ENCODE data around the gene EZR. TPM values are rescaled to one million over a fixed set of nuclear protein-coding genes. Genes with fewer than 3 reads are reported as not detected.

The EZR gene
- total RNA-seq, 1 donor: 89.4 TPM

GRCh38 chr6:158813032-158813431, 6.1 kb downstream of the EZR start:
- H3K27ac ChIP-seq (ENCODE audit: low read depth, low read length): no peak overlapping the region
- peaks cover 7% of the 10 kb centered on the region for H3K36me3 ChIP-seq (ENCODE audit: insufficient read depth, low read length)
- peaks cover 40% of the 10 kb centered on the region for H3K4me1 ChIP-seq (ENCODE audit: insufficient read depth, low read length)

GRCh38 chr6:158812611-158813010, 6.6 kb downstream of the EZR start:
- DNase-seq (ENCODE audit: insufficient read length, low spot score, missing footprints): no peak
- Histone ChIP-seq H3K4me3 (ENCODE audit: insufficient read depth, low read length) (no peak overlapping the region), H3K4me1 (ENCODE audit: insufficient read depth, low read length) (peaks cover 39% of the 10 kb centered on the region), H3K36me3 (ENCODE audit: insufficient read depth, low read length) (peaks cover 10% of the 10 kb centered on the region), H3K79me2 (ENCODE audit: insufficient read depth, low read length) (peaks cover 100% of the 10 kb centered on the region), H2AFZ (ENCODE audit: low read length) (no peak overlapping the region), H3K27ac (ENCODE audit: low read depth, low read length) (no peak overlapping the region), H3K9me3 (ENCODE audit: low read depth, low read length) (no peaks in the 10 kb centered on the region), H3K27me3 (ENCODE audit: insufficient read depth, low read length) (no peaks in the 10 kb centered on the region), H3K4me2 (ENCODE audit: insufficient read depth, low read length) (no peak overlapping the region), H4K20me1 (ENCODE audit: insufficient read depth, low read length) (peaks cover 6% of the 10 kb centered on the region)
- TF ChIP-seq CTCF (IDR thresholded peaks at IDR 0.05; ENCODE audit: extremely low read depth, low read depth, low read length): no peak

More at GRCh38 chr6:158813032-158813431, 6.1 kb downstream of the EZR start:
- TF ChIP-seq CTCF (IDR thresholded peaks at IDR 0.05; ENCODE audit: extremely low read depth, low read depth, low read length): no peak
- Histone ChIP-seq H3K4me3 (ENCODE audit: insufficient read depth, low read length) (no peak overlapping the region), H3K27me3 (ENCODE audit: insufficient read depth, low read length) (no peaks in the 10 kb centered on the region), H3K4me2 (ENCODE audit: insufficient read depth, low read length) (no peak overlapping the region), H2AFZ (ENCODE audit: low read length) (no peak overlapping the region), H3K79me2 (ENCODE audit: insufficient read depth, low read length) (peaks cover 97% of the 10 kb centered on the region), H3K9me3 (ENCODE audit: low read depth, low read length) (no peaks in the 10 kb centered on the region), H4K20me1 (ENCODE audit: insufficient read depth, low read length) (peaks cover 6% of the 10 kb centered on the region)
- no peak for DNase-seq (ENCODE audit: insufficient read length, low spot score, missing footprints)

GRCh38 chr6:158810155-158811095, 8.7 kb downstream of the EZR start:
- Histone ChIP-seq H3K79me2 (ENCODE audit: insufficient read depth, low read length) (peaks cover 99% of the 10 kb centered on the region), H3K27me3 (ENCODE audit: insufficient read depth, low read length) (no peaks in the 10 kb centered on the region), H3K9me3 (ENCODE audit: low read depth, low read length) (no peaks in the 10 kb centered on the region), H3K27ac (ENCODE audit: low read depth, low read length) (peak overlapping the region; percentile 26), H3K4me2 (ENCODE audit: insufficient read depth, low read length) (no peak overlapping the region), H3K4me1 (ENCODE audit: insufficient read depth, low read length) (peaks cover 18% of the 10 kb centered on the region), H4K20me1 (ENCODE audit: insufficient read depth, low read length) (peaks cover 6% of the 10 kb centered on the region), H3K36me3 (ENCODE audit: insufficient read depth, low read length) (peaks cover 10% of the 10 kb centered on the region), H3K4me3 (ENCODE audit: insufficient read depth, low read length) (no peak overlapping the region), H2AFZ (ENCODE audit: low read length) (peak overlapping the region; percentile 47)
- no peak for TF ChIP-seq CTCF (IDR thresholded peaks at IDR 0.05; ENCODE audit: extremely low read depth, low read depth, low read length)
- DNase-seq (ENCODE audit: insufficient read length, low spot score, missing footprints): no peak

GRCh38 chr6:158808941-158809678, 10.1 kb downstream of the EZR start:
- no peaks in the 10 kb centered on the region for H3K9me3 ChIP-seq (ENCODE audit: low read depth, low read length)
- peaks cover 10% of the 10 kb centered on the region for H3K36me3 ChIP-seq (ENCODE audit: insufficient read depth, low read length)
- H3K79me2 ChIP-seq (ENCODE audit: insufficient read depth, low read length): peaks cover 97% of the 10 kb centered on the region
- peaks cover 9% of the 10 kb centered on the region for H3K4me1 ChIP-seq (ENCODE audit: insufficient read depth, low read length)
- no peak overlapping the region for H3K4me2 ChIP-seq (ENCODE audit: insufficient read depth, low read length)
- no peak overlapping the region for H3K27ac ChIP-seq (ENCODE audit: low read depth, low read length)
- no peak overlapping the region for H3K4me3 ChIP-seq (ENCODE audit: insufficient read depth, low read length)
- no peak for DNase-seq (ENCODE audit: insufficient read length, low spot score, missing footprints)
- H2AFZ ChIP-seq (ENCODE audit: low read length): no peak overlapping the region
- H3K27me3 ChIP-seq (ENCODE audit: insufficient read depth, low read length): no peaks in the 10 kb centered on the region
- H4K20me1 ChIP-seq (ENCODE audit: insufficient read depth, low read length): peaks cover 6% of the 10 kb centered on the region
- no peak for TF ChIP-seq CTCF (IDR thresholded peaks at IDR 0.05; ENCODE audit: extremely low read depth, low read depth, low read length)
